ENCODE data around the gene PRKCH.

- no peak for TF ChIP-seq EZH2phosphoT487 (IDR thresholded peaks at IDR 0.05; ENCODE audit: insufficient read depth, low read depth)
- no peak for TF ChIP-seq EZH2 (IDR thresholded peaks at IDR 0.05; ENCODE audit: insufficient read depth, poor library complexity, severe bottlenecking)
Measured at GRCh38 chr14:61452452-61452851, 131.1 kb downstream of the PRKCH start.

All from GM23248 (cell line).